Epithelial cell of esophagus (primary cell): ENCODE data around the gene NEURL4.

Experiments used
- DNase-seq: peaks from one replicate; pipeline ENCODE4 v3.0.0; 2010; ENCODE audit warnings: low read depth
- H3K4me3 ChIP-seq: 2 replicates; pipeline ENCODE4 v1.5.1; 2011; ENCODE audit warnings: mild to moderate bottlenecking, low read length, control low read depth
- TF ChIP-seq, protein P1 (sequence below): IDR thresholded peaks from 2 replicates; pipeline ENCODE4 v1.5.1; 2011; ENCODE audit warnings: low read depth, mild to moderate bottlenecking, low read length, control low read depth, inconsistent platforms; ENCODE audit not compliant: insufficient read depth; ENCODE audit errors: missing control alignments

NEURL4 gene

DNA sequence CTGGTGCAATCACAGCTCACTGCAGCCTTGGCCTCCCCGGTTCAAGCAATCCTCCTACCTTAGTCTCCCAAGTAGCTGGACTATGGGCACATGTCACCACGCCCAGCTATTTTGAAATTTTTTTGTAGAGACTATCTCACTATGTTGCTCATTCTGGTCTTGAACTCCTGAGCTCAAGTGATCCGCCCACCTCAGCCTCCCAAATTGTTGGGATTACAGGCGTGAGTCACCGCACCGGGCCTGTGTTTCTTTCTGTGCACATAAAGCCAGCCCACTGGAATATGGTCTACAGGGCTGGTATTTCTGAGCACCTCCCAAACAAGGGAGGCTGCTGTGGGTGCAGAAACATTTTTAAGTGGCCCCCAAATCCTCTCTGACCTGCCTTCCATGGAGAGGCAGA lies 34.2 kb upstream of the NEURL4 start:
- TF ChIP-seq, protein P1, sequence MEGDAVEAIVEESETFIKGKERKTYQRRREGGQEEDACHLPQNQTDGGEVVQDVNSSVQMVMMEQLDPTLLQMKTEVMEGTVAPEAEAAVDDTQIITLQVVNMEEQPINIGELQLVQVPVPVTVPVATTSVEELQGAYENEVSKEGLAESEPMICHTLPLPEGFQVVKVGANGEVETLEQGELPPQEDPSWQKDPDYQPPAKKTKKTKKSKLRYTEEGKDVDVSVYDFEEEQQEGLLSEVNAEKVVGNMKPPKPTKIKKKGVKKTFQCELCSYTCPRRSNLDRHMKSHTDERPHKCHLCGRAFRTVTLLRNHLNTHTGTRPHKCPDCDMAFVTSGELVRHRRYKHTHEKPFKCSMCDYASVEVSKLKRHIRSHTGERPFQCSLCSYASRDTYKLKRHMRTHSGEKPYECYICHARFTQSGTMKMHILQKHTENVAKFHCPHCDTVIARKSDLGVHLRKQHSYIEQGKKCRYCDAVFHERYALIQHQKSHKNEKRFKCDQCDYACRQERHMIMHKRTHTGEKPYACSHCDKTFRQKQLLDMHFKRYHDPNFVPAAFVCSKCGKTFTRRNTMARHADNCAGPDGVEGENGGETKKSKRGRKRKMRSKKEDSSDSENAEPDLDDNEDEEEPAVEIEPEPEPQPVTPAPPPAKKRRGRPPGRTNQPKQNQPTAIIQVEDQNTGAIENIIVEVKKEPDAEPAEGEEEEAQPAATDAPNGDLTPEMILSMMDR = no peak
- peak; percentile 83 for DNase-seq
- H3K4me3 ChIP-seq = no peak overlapping the region

DNA sequence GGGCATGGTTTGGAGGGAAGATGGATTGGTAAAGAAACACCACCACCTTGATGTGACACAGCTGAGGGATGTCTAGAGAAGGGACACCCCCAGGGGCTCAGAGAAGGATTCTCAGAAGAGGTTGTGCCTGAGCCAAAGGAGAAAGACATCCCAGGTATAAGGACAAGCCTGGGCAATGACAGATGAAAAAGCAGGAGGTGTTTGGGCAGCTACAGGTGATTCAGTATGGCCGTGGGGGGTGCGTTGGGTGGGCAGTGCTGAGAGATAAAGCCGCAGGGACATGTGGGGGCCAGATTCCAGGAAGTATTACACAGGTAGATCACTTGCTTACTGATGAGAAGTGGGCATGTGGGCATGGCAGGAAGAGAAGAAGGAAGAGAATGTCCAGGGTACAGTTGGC lies 32.8 kb upstream of the NEURL4 start:
- no peak overlapping the region for H3K4me3 ChIP-seq
- peak; percentile 92 for DNase-seq
- TF ChIP-seq, protein P1 = no peak

DNA sequence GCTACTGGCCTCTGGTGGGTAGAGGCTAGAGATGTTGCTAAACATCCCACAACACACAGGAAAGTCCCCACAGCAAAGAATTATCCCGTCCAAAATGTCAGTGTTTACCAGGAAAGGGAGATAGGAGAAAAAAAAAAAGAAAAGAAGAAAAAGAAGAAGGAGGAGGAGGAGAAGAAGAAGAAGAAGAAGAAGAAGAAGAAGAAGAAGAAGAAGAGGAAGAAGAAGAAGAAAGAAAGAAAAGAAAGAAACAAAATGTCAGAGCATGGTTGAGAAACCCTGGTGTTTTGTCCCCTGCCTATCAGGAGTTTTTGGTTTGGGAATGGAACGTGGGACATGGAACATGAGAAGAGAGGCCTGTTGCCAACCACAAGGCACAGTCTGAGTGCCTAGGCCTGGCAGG lies 28.2 kb upstream of the NEURL4 start:
- DNase-seq = no peak
- TF ChIP-seq, protein P1 = no peak
- H3K4me3 ChIP-seq = no peak overlapping the region

DNA sequence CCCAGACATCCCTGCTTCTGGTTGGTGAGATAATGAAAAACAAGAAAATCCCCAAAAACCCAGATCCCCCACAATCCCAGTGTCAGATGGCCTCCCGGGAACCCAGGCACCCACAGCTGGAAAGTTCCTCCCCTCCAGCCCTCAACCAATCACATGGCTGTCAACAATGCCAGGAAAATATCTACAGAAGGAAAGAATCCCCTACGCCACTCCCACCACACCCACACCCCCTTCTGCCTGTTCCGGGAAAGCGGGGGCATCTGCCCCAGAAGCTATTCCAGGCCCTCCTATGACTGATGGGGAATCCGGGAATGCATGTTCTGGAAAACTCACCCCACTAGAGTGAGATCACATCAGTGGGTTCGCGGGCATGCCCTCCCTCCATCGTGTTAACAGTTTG lies 27.6 kb upstream of the NEURL4 start:
- no peak for DNase-seq
- H3K4me3 ChIP-seq = no peak overlapping the region
- TF ChIP-seq, protein P1 = no peak

DNA sequence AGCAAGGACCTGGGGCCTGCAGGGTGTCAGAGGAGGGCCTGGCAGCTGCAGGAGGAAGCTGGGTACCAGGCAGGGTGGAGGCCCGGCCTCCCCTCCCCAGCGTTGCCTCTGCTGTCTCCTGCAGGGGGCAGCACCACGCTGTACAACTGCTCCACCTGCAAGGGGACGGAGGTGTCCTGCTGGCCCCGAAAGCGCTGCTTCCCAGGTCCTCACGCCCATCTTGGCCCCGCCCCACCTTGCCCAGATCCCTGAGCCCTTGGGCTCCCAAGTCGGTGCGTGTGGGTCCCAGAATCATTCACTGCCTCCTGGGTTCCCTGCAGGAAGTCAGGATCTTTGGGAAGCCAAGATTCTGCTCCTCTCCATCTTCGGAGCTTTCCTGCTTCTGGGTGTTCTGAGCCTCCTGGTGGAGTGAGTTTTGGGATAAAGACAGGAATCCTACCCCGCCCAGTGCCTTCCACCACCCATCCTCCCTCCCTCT lies 27.0 kb upstream of the NEURL4 start:
- H3K4me3 ChIP-seq = no peak overlapping the region
- TF ChIP-seq, protein P1 = peak; percentile 88
- peak; percentile 90 for DNase-seq

DNA sequence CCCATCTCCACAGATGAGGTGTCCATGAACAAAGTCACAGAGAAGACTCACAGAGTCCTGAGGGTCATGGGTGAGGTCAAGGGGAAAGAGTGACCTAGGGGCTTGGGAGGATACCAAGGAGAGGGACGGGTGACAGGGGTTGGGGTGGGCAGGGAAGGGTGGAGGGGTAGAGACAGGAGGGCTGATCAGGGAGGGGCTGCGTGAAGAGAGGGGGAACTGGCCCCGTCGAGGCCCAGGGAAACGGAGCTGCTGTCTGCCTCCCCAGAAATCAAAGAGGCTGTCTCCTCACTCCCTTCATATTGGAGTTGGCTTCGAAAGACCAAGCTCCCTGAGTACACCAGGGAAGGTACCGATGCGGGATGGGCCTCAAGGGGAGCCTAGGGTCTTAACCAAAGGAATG lies 26.4 kb upstream of the NEURL4 start:
- no peak for DNase-seq
- no peak overlapping the region for H3K4me3 ChIP-seq
- TF ChIP-seq, protein P1 = no peak

DNA sequence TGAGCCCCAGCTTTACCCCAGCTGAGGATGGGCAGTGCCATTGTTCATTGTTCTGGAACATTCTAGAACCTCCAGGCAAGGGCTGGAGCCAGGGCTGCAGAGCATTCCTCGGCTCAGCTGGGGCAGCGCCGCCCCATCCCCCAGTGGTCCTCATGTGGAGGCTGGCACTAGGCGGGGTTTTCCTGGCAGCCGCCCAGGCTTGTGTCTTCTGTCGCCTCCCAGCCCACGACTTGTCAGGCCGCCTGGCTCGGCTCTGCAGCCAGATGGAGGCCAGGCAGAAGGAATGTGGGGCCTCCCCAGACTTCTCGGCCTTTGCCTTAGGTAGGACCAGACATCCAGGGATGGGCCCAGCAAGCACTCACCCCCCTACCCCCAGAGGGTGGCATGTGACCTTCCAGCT lies 25.9 kb upstream of the NEURL4 start, which contains the start of gene TMEM95:
TMEM95 (plus strand) TSS at position 104 of the 400 bp plus-strand sequence; CDS start at position 153, 49 bp downstream.
- peak; percentile 40 for DNase-seq
- TF ChIP-seq, protein P1 = no peak
- peak within 1 kb of the TSS; percentile 89 for H3K4me3 ChIP-seq
